Measurements from ENCODE around the gene KRT6C.

KRT6C gene

DNA sequence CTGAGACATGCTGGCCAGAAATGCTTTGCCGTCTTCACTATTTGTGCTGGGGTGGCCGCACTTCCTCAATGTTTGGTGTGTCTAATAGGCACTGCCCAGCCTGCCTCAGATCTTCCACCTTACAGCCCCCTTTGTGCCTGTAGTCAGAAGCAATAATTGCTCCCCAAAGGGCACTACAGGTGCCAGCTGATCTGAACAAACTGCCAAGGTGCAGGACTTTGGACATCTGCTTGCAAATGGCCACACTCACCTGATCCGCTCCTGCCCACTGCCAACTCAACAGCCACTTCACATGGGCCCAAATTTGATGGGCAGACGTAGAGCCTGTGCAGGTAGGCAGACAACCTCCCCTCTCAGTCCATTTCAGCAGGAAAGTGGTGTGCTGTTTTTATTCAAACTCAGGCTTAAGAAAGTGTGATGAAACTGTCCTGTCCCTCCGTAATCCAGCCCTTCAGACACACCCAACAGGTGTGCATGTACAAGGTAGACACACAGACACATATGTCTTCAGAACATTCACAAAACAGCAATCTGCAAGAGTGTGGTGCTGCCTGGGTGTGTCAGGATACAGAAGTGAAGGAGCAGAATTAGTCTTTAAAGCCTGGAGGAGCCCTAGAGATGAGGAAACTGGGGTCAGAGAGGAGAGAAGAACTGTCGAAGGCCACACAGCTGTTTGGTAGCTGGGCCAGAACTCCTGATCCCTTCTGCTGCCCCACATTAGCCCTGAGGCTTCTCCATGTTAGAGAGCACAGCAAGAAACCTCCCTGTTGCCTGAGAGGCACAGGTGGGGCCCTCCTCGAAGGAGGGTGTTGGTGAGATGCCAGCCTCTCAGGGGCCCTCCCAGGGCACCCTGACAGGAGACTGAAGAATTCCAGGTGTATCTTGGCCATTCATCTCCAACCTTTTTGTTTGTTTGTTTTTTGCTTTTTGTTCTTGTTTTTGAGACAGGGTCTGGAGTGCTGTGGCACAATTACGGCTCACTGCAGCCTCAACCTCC, 35.0 kb downstream of the KRT6C start:
- in situ Hi-C loops (cut with MboI; ENCODE audit: low pct_unique_long_range_greater_than_20kb, low sequenced_read_pairs): no loop called here
- DNase-seq: no peak

DNA sequence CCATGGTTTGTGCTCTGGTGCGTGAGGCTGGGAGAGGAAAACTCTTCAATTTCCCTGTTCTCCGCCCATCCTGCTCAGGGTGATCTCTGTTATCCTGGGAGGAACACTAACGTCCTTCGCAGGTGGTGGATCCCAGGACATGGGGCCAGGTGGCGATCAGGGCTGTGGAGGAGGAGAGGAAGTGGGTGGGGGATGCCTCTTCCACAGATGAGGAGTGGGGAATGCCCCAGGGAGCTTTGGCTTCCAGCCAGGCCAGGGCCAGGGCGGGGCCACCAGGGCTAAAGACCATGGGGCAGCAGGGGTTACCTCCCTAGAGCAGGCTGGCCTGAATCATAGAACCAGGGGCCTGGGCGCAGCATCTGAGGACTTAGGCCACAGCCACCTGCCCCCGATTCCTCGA, 36.1 kb downstream of the KRT6C start:
- no peak for DNase-seq
- in situ Hi-C loops (cut with MboI; ENCODE audit: low pct_unique_long_range_greater_than_20kb, low sequenced_read_pairs): no loop called here

DNA sequence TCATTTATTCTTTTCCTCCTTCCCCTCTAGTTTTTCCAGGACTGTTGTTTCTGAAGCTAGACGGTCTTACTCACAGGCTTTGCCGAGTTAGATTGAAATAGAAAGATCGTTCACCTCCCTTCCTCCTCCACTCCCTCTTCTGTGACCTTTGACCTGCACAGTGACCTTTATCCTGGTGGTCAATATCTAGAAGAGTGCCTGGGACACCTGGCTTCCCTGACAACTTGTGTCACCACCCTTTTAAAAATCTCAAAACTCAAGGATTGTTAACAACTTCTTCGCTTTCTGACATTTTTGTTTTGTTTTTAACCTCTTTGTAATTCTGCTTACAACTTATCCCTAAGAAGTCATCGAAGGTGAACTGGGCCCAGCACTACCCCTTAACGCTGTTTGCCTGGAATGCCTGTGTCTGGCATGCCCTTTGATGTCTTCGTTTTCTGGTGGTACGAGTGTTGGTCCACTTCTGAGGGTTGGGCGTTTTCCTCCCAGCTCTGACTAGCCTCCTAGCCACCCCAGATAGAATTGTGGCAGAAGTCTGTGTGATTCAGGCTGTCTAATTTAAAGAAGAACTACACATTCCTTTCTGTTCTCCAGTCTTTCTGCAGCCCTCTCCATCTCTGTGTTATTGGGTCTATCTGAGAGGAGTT, 36.7 kb downstream of the KRT6C start:
- in situ Hi-C loops (cut with MboI; ENCODE audit: low pct_unique_long_range_greater_than_20kb, low sequenced_read_pairs): no loop called here
- DNase-seq: no peak

DNA sequence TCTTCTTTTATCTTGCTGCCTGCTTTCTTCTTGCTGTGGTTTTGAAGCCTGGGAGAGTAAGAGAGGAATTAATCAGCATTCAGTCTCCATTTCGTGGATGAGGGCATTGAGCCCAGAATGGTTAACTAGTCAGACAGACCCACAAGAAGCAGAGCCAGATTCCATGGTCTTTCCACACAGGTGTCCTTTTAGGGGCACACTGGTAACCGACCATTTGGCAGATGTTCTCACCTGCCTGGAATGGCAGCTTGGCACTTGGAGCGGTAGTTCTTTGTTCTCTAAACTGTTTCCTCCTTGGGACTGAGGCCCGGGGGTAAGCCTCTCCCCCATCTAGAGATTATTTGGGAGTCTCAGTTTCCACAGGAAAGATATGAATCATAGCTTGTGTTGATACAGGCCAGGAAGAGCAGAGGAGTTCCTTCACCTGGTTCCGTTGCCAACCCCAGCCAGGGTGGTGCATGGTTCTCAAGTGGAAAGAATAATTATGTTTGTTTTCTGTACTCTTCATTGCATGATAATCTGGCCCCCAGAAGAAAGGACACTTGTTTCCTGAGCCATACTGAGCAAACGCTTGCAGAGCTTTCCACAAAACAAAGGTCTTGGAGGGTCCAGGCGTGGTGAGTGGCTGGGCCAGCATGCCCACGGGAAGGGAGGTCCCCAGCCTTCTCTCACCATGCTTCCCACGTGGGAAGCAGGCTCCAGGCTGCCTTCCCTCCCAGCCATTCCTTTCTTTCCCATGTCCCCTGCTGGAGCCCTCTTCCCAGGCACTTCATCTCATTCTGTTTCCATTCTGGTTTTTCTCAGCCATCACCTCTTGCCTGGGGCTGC, 37.4 kb downstream of the KRT6C start:
- no peak for DNase-seq
- in situ Hi-C loops (cut with MboI; ENCODE audit: low pct_unique_long_range_greater_than_20kb, low sequenced_read_pairs): no loop called here

DNA sequence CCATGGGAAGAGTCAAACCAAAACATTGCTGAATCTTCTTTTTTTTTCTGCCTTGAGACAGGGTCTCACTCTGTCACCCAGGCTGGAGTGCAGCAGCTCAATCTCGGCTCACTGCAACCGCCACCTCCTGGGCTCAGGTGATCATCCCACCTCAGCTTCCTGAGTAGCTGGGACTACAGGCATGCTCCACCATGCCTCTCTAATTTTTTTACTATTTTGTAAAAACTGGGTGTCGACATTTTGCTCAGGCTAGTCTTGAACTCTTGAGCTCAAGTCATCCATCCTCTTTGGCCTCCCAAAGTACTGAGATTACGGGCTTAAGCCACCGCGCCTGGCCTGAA, 38.0 kb downstream of the KRT6C start:
- in situ Hi-C loops (cut with MboI; ENCODE audit: low pct_unique_long_range_greater_than_20kb, low sequenced_read_pairs): no loop called here

DNA sequence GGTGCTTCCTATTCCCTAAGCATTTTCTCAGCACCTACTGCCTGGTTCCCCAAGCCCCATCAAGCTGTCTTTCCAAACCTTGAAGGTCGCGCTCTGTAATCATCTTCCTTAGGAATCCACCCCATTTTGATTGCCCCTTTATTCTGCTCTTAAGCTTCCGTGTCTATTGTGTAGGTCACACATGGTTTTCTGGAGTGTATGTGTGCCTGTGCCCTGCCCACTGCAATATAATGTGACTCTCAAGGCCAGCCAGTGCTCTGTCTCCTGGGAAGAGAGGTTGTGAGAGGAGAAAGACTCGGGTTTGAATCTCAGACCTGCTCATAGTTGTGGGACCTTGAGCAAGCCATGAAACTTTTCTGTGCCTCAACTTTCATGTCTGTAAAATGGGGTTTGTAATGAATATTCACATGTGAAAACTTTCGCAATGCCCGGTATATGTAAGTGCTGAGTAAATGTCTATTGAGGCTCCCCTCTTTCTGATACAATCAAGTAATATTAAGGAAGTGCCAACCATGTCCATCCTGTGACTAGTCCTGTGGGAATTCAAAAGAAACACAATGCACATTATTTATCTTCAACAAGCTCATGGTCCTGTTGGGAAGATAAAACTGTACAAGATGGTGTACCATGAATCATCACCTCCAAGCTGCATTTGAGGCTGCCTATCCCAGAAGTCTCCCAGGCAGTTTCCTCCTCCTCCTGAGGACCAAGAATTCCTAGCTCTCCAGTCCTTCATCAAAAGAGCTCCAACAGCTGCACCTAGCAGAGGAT, 38.7 kb downstream of the KRT6C start:
- in situ Hi-C loops (cut with MboI; ENCODE audit: low pct_unique_long_range_greater_than_20kb, low sequenced_read_pairs): no loop called here
- DNase-seq: no peak

More for the DNA sequence above, 38.0 kb downstream of the KRT6C start:
- no peak for DNase-seq

DNA sequence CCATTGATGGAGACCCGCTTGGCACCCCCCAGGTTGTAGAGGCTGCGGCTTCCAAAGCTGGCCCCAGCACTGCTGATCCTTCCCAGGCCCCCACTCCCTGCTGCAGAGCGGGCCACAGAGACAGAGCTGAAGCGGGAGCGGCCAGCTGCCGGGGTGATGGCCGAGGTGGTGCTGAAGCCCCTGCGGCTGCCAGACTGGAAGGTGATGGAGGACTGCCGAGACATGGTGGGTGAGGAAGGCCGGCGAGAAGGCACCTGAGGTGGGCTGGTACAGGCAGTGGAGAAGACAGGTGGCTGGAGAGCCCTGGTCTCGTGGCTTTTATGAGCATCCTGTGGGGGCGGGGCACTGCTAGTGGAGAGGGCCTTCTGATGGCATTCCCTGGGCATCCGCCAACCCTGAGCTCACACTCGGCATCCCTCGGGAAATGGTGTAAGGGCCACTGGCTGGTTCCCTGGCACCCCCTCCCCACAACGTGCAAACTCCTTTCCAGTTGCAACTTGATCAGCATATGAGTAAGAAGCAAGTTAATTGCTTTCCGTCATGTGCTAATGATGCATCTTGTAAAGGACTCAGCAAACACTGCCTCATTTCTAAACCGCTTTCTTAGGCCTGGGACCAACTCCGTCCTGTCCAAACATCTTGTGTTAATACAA, 39.4 kb downstream of the KRT6C start, which contains the start of gene KRT75:
Gene KRT75 (minus strand): TSS at position 291 of the 653 bp plus-strand sequence. CDS start 67 bp downstream, at position 224.
- no peak for DNase-seq
- in situ Hi-C loops (cut with MboI; ENCODE audit: low pct_unique_long_range_greater_than_20kb, low sequenced_read_pairs): no loop called here

DNA sequence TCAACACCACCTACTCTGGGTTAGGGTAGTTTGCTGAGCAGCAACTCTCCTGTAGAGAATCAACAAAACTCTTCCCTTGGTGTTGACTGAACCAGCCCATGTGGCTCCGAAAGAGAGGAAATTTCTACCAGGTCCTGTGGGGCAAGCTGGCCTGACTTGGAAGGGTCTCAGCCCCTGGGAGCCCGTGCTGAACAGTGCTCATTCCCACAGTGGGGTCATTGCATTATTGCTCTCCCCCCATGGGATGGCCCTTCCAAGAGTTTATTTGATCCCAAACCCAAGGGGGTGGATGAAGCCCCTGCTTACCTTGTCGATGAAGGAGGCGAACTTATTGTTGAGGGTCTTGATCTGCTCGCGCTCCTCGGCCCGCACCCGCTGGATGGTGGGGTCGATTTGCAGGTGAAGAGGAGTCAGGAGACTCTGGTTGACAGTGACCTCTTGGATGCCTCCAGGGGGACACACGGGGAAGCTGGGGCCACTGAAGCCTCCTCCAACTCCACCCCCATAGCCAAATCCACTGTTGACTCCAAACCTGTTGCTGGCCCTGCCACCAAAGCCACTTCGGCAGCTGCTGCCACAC, 40.0 kb downstream of the KRT6C start:
- in situ Hi-C loops (cut with MboI; ENCODE audit: low pct_unique_long_range_greater_than_20kb, low sequenced_read_pairs): no loop called here
- no peak for DNase-seq

DNA sequence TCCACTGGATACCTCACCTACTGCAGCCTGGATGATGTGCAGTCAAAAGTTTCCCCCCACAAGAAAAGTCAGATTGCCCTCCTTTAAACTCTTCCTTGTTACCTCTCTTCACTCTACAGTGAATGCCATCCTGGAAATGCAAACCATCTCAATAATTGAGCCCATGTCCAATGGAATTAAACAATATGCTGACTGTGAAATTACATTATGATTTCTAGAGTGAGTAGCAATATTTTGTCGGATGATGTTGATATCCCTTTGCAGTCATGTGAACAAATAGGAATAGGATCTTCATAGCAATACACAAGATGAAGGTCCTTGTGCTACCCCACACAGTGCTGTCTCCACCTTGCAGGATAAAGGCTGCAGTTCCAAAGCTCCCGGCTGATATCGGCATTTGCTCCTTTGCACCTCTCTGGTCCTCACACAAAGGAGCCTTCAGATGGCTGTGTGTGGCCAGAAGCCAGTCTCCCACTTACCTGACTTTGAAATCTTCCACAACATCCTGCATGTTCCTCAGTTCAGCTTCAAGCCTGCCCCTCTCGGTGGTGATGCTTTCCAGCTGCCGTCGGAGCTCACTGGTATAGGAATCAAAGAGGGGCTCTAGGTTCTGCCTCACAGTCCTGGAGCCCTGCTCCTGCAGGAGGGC, 40.9 kb downstream of the KRT6C start:
- DNase-seq: no peak
- in situ Hi-C loops (cut with MboI; ENCODE audit: low pct_unique_long_range_greater_than_20kb, low sequenced_read_pairs): no loop called here

DNA sequence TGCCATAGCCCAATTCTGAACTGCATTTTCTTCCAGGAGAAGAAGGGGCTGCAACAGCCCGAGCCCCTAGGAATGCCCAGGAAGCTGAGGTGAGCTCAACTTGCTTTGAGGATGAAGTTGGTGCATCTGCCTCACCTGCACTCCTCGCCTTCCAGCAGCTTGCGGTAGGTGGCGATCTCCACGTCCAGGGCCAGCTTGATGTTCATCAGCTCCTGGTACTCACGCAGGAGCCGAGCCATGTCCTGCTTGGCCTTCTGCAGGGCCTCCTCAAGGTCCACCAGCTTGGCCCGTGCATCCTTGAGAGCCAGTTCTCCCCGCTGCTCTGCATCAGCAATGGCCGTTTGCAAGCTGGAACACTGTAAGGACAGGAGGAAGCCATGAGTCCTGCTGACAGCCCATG, 45.5 kb downstream of the KRT6C start:
- in situ Hi-C loops (cut with MboI; ENCODE audit: low pct_unique_long_range_greater_than_20kb, low sequenced_read_pairs): no loop called here
- no peak for DNase-seq

DNA sequence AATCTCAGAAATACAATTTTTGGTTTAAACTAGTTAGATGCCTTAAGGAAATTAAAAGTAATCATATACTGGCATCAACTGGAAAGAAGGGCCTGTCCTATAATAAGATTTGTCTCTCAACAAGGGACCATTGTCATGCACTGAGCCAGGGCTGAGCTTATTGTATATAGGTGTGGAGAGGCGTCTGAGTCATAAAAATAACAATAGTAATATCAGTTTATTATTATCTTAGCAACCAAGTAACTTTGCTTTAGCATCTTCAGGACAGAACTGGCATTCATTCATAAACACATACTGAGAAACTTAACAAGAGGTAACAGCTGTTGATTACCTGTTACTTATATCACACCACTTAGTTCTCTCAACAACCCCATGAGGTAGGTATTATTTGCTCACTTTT, 46.5 kb downstream of the KRT6C start:
- in situ Hi-C loops (cut with MboI; ENCODE audit: low pct_unique_long_range_greater_than_20kb, low sequenced_read_pairs): no loop called here
- no peak for DNase-seq

DNA sequence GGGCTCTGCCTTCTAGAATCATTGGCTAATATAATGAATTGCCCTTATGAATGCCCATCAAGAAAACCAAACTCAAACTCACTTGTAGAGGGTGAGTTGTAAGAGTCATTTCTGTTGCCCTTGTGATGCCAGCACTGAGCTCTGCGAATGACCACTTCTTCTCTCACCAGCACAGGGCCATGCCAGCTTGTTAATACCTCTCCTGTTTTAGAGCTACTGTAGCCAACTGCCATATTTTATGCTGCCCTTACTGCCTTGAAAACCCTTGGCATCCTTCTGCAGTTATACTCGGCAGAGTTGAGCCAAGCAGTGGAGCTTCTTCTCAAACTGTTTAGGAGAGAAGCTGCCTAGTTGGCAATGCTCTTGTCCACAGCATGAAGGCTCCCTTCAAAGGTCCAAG, 47.6 kb downstream of the KRT6C start:
- DNase-seq: no peak
- in situ Hi-C loops (cut with MboI; ENCODE audit: low pct_unique_long_range_greater_than_20kb, low sequenced_read_pairs): no loop called here

DNA sequence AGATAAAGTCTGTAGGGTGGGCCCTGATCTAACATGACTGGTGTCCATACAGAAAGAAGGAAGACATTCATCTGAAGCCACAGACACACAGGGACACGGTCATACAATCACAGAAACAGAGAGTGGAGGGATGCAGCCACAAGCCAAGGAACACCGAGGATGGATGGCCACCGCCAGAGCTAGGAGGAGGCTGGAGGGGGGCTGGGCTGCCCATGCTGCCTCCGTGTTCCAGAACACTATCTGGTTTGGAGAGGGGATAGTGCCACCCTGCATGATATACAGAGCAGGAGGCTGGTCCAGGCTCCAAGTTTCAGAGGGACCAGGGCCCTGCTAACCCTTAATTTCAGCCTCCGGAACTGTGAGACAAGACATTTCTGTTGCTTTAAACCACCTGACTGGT, 48.1 kb downstream of the KRT6C start:
- in situ Hi-C loops (cut with MboI; ENCODE audit: low pct_unique_long_range_greater_than_20kb, low sequenced_read_pairs): no loop called here
- DNase-seq: no peak

DNA sequence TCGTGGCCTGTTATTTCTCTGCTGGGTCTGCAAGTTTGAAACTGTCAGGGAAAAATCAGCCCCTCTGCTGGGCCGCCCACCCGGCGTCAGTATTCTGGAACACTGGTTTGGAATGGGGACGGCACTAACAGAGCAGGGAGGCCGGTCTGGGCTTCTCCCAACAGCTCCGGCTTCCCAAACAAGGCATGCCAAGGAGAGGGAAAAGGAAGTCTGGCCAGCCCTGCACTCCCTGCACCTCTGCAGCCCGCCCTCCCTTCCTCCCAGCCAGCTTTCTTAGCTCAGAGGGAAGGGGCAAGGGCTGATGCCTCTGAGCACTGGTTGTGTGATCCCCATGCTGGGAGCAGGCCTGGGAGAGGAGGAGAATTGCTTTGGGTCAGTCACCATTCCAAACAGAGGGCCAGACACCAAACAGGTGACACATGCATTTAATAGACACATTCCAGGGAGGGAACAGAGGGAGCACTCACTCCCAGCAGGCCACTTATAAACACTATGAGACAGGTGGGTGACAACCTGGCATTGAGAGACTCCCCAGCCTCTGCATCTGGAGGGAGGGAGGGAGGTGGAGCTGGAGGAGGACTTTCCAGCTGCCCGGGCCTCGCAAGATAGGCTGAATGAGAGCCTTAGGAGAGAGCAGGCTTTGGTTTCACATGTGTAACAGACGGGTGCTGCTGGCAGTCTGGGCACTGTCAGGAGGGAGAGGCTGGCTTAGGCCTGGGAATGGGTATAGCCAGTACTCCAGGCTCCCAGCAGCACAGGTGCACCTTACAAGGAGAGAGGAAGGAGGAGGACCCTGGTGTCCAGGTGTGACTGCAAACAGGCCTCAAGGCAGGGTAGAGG, 49.7 kb downstream of the KRT6C start:
- DNase-seq: no peak
- in situ Hi-C loops (cut with MboI; ENCODE audit: low pct_unique_long_range_greater_than_20kb, low sequenced_read_pairs): no loop called here

DNA sequence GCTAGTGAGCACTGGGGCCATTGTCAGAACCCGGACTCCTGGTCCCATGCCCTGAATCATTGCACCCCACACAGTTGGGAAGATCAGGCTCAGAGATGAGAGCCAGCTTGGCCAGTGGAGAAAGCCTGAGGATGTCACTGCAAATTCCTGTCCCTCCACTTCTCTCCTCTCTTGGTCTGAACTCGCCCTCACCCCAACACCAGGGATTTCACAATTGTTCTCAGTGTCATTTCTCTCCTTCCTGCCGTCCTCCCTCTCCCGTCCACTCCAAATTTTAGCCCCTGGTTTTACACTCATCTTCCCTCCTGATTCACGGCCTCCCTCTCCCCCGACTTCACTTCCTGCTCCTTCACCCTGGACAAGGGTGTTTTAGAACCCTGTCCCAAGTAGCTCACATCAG, 50.6 kb downstream of the KRT6C start:
- no peak for DNase-seq
- in situ Hi-C loops (cut with MboI; ENCODE audit: low pct_unique_long_range_greater_than_20kb, low sequenced_read_pairs): no loop called here

DNA sequence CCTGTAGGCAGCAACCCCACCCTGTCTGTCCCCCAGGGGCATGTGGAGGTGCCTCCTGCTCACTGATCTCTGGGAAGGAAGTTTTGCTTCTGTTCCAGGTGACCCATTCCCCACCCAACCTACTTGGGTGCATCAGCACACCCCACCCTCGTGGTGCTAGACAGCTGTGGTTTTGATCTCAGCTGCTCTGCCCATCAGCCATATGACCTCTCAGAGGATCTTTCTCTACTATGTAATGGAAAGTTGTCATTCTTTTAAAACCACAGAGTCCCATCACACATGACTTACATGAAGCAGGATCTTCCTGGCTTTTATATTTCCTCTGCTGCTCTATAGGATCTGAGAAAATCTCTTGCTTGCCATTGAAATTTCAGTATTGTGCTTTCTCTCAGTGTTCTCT, 53.9 kb downstream of the KRT6C start:
- in situ Hi-C loops (cut with MboI; ENCODE audit: low pct_unique_long_range_greater_than_20kb, low sequenced_read_pairs): no loop called here

DNA sequence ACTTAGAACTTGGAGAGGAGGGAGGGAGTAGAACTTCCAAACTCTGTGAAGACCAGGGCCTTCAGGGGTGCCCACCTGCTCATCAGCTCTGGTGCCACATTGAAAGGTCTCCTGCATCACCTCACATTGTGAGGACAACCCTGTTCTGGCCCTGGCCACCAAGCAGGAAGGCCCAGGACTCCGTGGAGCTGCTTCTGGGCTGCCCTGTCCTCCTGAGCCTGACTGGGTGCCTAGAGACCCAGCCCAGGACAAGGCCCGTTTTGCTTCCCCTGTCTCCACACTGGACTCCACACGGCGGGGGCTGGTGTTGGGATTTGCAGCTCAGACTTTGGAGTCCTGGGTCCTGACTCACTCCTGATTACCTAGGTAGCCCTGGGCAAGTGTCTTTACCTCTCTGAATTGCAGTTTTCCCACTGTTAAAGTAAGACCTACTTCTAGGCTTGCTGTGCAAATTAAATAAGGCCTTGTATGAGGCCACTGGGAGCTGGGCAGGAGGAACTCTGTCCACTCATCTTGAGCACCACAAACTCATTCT, 55.0 kb downstream of the KRT6C start:
- in situ Hi-C loops (cut with MboI; ENCODE audit: low pct_unique_long_range_greater_than_20kb, low sequenced_read_pairs): no loop called here
- DNase-seq: no peak

More for the DNA sequence above, 53.9 kb downstream of the KRT6C start:
- DNase-seq: no peak

Measured in KBM-7 (cell line).